Vagina (tissue), 2 donors: ENCODE results near the gene NFIA.
"Not testable (repeated sequence)": the region's sequence is repeated elsewhere in the genome, so short reads cannot be mapped to it uniquely, and the experiment has no call there.

Source experiments
- CTCF ChIP-seq, 3 experiments: fragments of 450-650 bp in 2 of 3; fragments of 200-600 bp in 1 of 3; sonication (generic) in 1 of 3; IDR thresholded peaks; one replicate each; pipeline ENCODE4 v1.5.1; 2017 to 2019; ENCODE audit warnings: antibody characterized with exemption in 3 of 3, mild to moderate bottlenecking in 2 of 3, moderate library complexity in 2 of 3
- POLR2AphosphoS5 ChIP-seq, 2 donors: sonication (generic); formaldehyde crosslinking; IDR thresholded peaks; one replicate each; pipeline ENCODE4 v1.9.0; 2017; ENCODE audit warnings: antibody characterized with exemption in 2 of 2, mild to moderate bottlenecking in 2 of 2, low read depth in 1 of 2; ENCODE audit not compliant: insufficient read depth in 1 of 2

- not testable (repeated sequence) for TF ChIP-seq CTCF (IDR thresholded peaks at IDR 0.05); POLR2AphosphoS5 (IDR thresholded peaks at IDR 0.05; ENCODE audit: insufficient read depth in 1 of 2, low read depth in 1 of 2)
These were observed 385.5 kb downstream of the NFIA start for GRCh38 chr1:61467836-61468235.
